HPDE6-E6E7 (cell line): ENCODE results near the gene NRL.

Experiments
- DNase-seq: peaks from one replicate; pipeline ENCODE4 v3.0.0; 2011; ENCODE audit warnings: missing footprints; ENCODE audit errors: extremely low spot score

NRL gene

GRCh38 chr14:24144451-24144850, 29.7 kb upstream of the NRL start:
- DNase-seq: no peak

GRCh38 chr14:24143511-24143910, 28.8 kb upstream of the NRL start:
- DNase-seq: no peak

GRCh38 chr14:24141097-24141880, 26.5 kb upstream of the NRL start, which contains the start of gene EMC9:
TSS of gene EMC9 (minus strand) at chr14:24141591. CDS start at chr14:24141304, 287 bp downstream.
- DNase-seq: peak; percentile 95

GRCh38 chr14:24139272-24139934, 24.7 kb upstream of the NRL start:
- DNase-seq: no peak

- no peak for DNase-seq
Measured at GRCh38 chr14:24138396-24139271, 23.9 kb upstream of the NRL start.

- no peak for DNase-seq
Measured at GRCh38 chr14:24137529-24138395, 23.0 kb upstream of the NRL start.

- no peak for DNase-seq
Measured at GRCh38 chr14:24136684-24137528, 22.2 kb upstream of the NRL start.

- peak; percentile 89 for DNase-seq
Measured at GRCh38 chr14:24135834-24136683, 21.3 kb upstream of the NRL start, which contains the start of gene PSME1. TSS of gene PSME1 (plus strand) at chr14:24136194. CDS start at chr14:24136263, 69 bp downstream.

GRCh38 chr14:24135584-24135833, 20.8 kb upstream of the NRL start:
- no peak for DNase-seq

GRCh38 chr14:24133735-24134134, 19.0 kb upstream of the NRL start:
- no peak for DNase-seq

GRCh38 chr14:24132976-24133375, 18.2 kb upstream of the NRL start:
- DNase-seq: no peak

GRCh38 chr14:24132061-24132685, 17.4 kb upstream of the NRL start:
- no peak for DNase-seq

GRCh38 chr14:24131549-24131966, 16.8 kb upstream of the NRL start:
- no peak for DNase-seq

- DNase-seq: no peak
Measured at GRCh38 chr14:24130717-24131548, 16.2 kb upstream of the NRL start.

GRCh38 chr14:24130380-24130716, 15.6 kb upstream of the NRL start, which contains the start of gene FITM1:
TSS of gene FITM1 (plus strand) at chr14:24130659. CDS start at chr14:24131564, 905 bp downstream.
- no peak for DNase-seq

- no peak for DNase-seq
Measured at GRCh38 chr14:24129410-24129998, 14.8 kb upstream of the NRL start.

GRCh38 chr14:24127673-24128072, 12.9 kb upstream of the NRL start:
- no peak for DNase-seq

GRCh38 chr14:24126939-24127338, 12.2 kb upstream of the NRL start:
- no peak for DNase-seq
